Measurements from ENCODE around the gene EN1.

DNA sequence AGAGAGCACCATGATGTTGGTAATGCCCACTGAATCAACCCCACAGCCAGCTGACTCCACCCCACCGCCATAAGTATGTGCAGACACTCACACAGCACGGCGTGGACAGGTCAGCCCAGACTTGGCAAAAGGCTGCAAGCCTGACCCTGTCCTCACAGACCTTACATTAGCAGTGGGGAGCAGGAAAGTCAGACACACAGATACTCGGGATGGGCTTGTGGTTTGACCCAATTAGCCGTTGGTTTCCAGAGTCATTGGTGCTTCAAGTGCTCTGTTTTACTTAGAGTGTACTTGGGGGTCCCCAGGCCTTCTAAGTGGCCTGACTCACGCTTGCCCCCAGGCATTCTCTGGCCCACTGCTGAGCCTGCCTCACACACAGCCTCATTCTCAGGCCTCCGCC, 36.7 kb downstream of the EN1 start:
- TF ChIP-seq, protein P1, sequence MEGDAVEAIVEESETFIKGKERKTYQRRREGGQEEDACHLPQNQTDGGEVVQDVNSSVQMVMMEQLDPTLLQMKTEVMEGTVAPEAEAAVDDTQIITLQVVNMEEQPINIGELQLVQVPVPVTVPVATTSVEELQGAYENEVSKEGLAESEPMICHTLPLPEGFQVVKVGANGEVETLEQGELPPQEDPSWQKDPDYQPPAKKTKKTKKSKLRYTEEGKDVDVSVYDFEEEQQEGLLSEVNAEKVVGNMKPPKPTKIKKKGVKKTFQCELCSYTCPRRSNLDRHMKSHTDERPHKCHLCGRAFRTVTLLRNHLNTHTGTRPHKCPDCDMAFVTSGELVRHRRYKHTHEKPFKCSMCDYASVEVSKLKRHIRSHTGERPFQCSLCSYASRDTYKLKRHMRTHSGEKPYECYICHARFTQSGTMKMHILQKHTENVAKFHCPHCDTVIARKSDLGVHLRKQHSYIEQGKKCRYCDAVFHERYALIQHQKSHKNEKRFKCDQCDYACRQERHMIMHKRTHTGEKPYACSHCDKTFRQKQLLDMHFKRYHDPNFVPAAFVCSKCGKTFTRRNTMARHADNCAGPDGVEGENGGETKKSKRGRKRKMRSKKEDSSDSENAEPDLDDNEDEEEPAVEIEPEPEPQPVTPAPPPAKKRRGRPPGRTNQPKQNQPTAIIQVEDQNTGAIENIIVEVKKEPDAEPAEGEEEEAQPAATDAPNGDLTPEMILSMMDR (conservative IDR thresholded peaks at IDR 0.05 in 1 of 2, IDR thresholded peaks at IDR 0.05 in 1 of 2; ENCODE audit: low read depth in 1 of 2, low read length in 2 of 2), result no peak
- no peak for TF ChIP-seq EZH2 (IDR thresholded peaks at IDR 0.05; ENCODE audit: low read length, missing control alignments)

All from fibroblast of lung (primary cell).